ENCODE measurements around the gene TMEM141. TPM values are rescaled to one million over a fixed set of nuclear protein-coding genes. Genes with fewer than 3 reads are reported as not detected.
A peak's percentile ranks its signal among the peaks of the same experiment; 100 is the strongest.

The TMEM141 gene
- total RNA-seq, 2 donors from 2014 or later = 123 to 148 TPM

GRCh38 chr9:136748666-136749611, 42.2 kb upstream of the TMEM141 start:
- no peaks in the 10 kb centered on the region for H3K36me3 ChIP-seq
- TF ChIP-seq CTCF (IDR thresholded peaks at IDR 0.05) = no peak
- no peak overlapping the region for H3K4me3 ChIP-seq
- DNase-seq (ENCODE audit: low spot score) = no peak
- H3K9me3 ChIP-seq = peaks cover 0 to 3% of the 10 kb centered on the region in 2 donors
- no peaks in the 10 kb centered on the region for H3K27me3 ChIP-seq
- peaks cover 0 to 23% of the 10 kb centered on the region in 2 donors for H3K4me1 ChIP-seq
- H3K27ac ChIP-seq = peak overlapping the region in 1 of 2 donors; percentile 40

GRCh38 chr9:136750526-136750925, 40.6 kb upstream of the TMEM141 start:
- H3K36me3 ChIP-seq = no peaks in the 10 kb centered on the region
- TF ChIP-seq CTCF (IDR thresholded peaks at IDR 0.05) = no peak
- H3K27ac ChIP-seq = peak overlapping the region in 1 of 2 donors; percentile 35
- no peak for DNase-seq (ENCODE audit: low spot score)
- no peak overlapping the region for H3K4me3 ChIP-seq
- peaks cover 0 to 5% of the 10 kb centered on the region in 2 donors for H3K9me3 ChIP-seq
- no peaks in the 10 kb centered on the region for H3K27me3 ChIP-seq
- peaks cover 0 to 23% of the 10 kb centered on the region in 2 donors for H3K4me1 ChIP-seq

- no peak overlapping the region for H3K27ac ChIP-seq
- no peaks in the 10 kb centered on the region for H3K36me3 ChIP-seq
- H3K27me3 ChIP-seq = no peaks in the 10 kb centered on the region
- H3K4me1 ChIP-seq = peaks cover 0 to 23% of the 10 kb centered on the region in 2 donors
- DNase-seq (ENCODE audit: low spot score) = no peak
- peaks cover 0 to 9% of the 10 kb centered on the region in 2 donors for H3K9me3 ChIP-seq
- no peak for TF ChIP-seq CTCF (IDR thresholded peaks at IDR 0.05)
- no peak overlapping the region for H3K4me3 ChIP-seq
Observed at GRCh38 chr9:136751244-136751643, 39.9 kb upstream of the TMEM141 start.

- Histone ChIP-seq H3K27ac (no peak overlapping the region), H3K27me3 (no peaks in the 10 kb centered on the region), H3K4me3 (no peak overlapping the region), H3K4me1 (peaks cover 0 to 23% of the 10 kb centered on the region in 2 donors), H3K9me3 (peaks cover 0 to 11% of the 10 kb centered on the region in 2 donors), H3K36me3 (no peaks in the 10 kb centered on the region)
- no peak for TF ChIP-seq CTCF (IDR thresholded peaks at IDR 0.05)
- no peak for DNase-seq (ENCODE audit: low spot score)
Observed at GRCh38 chr9:136751814-136752213, 39.3 kb upstream of the TMEM141 start.

GRCh38 chr9:136753371-136754058, 37.6 kb upstream of the TMEM141 start:
- Histone ChIP-seq H3K27ac (no peak overlapping the region), H3K4me1 (peaks cover 0 to 19% of the 10 kb centered on the region in 2 donors), H3K4me3 (no peak overlapping the region), H3K27me3 (no peaks in the 10 kb centered on the region), H3K9me3 (peaks cover 0 to 11% of the 10 kb centered on the region in 2 donors), H3K36me3 (no peaks in the 10 kb centered on the region)
- no peak for DNase-seq (ENCODE audit: low spot score)
- no peak for TF ChIP-seq CTCF (IDR thresholded peaks at IDR 0.05)

Data from right atrium auricular region (tissue), 2 donors.